ENCODE data around the gene ZNF74. TPM values are rescaled to one million over a fixed set of nuclear protein-coding genes. Genes with fewer than 3 reads are reported as not detected.

ZNF74 gene
- total RNA-seq, 1 donor from 2014 or later, result 10.7 TPM

- DNase-seq (ENCODE audit: low read depth in 2 of 2), result no peak
Measured at GRCh38 chr22:20431511-20432192, 37.7 kb downstream of the ZNF74 start.

- DNase-seq (ENCODE audit: low read depth in 2 of 2), result no peak
Measured at GRCh38 chr22:20432244-20432686, 38.3 kb downstream of the ZNF74 start.

DNA sequence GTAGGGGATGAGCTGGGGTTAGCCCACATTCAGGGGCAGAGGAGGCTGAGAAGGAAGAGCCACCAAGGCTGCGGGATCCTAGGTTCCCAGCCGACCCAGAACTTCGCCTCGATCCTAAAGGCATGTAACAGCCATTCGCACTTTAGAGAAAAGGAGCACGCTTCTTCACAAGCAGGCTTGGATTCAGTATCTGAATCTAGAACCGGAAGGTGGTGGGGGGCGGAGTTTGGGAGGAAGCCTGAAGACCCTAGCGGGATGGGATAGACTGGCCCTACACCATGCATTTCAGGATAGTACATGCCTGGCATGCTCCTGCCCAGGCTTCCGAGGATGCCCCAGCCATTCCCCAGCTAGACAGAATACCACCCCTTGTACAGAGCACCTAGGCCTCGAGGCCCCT lies 39.2 kb downstream of the ZNF74 start:
- no peak for DNase-seq (ENCODE audit: low read depth in 2 of 2)

- no peak for DNase-seq (ENCODE audit: low read depth in 2 of 2)
Measured at GRCh38 chr22:20433686-20434241, 39.8 kb downstream of the ZNF74 start.

DNA sequence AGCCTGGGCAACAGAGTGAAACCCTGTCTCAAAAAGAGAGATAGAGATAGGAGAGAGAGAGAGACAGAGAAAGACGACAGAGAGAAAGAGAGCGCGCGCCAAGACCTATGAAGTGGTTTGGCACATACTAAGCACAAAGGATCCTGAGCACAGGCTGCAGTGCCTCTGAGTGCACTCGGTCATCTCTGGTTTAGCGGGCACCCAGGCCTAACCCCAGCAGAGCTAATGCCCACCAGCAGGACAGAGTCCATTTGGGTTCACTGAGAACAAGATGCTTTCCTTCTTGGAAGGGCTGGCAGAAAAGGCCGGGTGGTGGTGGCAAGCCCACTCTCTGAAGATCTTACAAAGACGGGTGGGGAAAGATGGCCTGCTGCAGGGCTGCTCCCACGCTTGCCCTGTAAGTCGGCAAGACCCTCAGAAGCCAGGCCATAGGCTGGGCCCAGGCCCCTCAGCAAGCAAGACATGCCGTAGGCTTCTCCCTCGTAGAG lies 40.4 kb downstream of the ZNF74 start:
- no peak for DNase-seq (ENCODE audit: low read depth in 2 of 2)

- no peak for DNase-seq (ENCODE audit: low read depth in 2 of 2)
Measured at GRCh38 chr22:20434773-20435172, 40.8 kb downstream of the ZNF74 start.

GRCh38 chr22:20435436-20436306 lies 41.7 kb downstream of the ZNF74 start:
- DNase-seq (ENCODE audit: low read depth in 2 of 2), result no peak

DNA sequence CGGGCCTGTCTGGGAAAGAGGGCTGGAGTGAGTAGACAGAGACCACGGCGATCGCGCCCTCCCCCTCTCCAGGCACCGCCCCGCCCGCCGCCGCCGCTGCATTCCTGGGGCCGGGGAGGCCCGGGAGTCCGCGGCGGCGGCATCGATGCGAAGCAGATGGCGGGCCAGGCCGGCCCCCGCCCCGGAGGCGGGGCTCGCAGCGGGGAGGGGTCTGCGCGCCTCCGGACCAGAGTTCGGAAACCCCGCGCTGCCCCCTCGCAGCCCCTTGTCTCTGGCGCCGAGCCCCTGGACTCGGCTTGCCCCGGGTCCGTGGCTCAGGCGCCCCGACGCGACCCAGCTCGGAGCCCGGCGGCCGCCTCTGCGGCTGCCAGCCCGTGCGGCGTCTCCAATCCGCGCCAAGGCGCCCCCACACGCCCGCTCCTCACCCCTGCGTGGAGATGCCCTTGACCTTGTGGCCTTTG lies 42.4 kb downstream of the ZNF74 start:
- no peak for DNase-seq (ENCODE audit: low read depth in 2 of 2)

GRCh38 chr22:20436768-20437612 lies 43.0 kb downstream of the ZNF74 start:
- DNase-seq (ENCODE audit: low read depth in 2 of 2), result peak in 1 of 2 donors; percentile 34

DNA sequence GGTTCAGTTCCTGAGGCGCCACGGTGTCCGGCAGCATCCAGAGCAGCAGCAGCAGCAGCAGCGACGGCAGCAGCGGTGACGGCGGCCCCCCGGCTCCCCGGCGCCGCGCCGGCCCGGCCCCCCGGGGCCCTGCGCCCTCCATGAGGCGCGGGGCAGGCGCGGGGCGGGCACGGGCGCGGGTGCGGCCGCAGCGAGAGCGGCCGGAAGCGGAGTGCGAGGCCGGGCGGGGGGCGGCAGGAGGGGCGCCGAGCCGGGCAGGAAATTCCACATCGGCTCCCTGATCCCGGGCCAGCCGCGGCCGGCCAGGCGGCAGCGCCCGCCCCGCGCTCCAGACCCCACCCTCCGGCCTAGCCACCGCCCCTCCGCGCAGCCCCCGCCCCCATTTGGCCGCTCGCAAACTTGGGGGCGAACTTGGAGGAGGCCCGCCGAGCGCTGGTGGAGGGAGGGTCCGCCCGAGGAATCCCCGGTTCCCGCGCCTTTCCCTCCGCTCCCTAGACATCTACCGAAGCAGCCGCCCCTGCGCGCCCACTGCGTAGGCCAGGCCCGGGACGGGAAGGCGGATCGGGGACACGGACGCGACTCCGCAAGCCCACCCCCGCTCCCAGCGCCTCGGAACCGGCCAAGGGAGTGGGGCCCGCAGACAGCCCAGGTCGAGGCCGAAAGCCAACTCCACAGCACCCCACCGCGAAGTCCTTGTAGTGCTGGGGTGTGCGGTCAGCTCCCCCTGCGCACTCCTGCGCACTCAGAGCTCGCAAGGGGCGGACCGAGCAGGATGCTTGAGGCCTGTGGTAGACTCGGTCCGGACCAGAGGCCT lies 43.9 kb downstream of the ZNF74 start, which contains the start of gene SCARF2:
TSS of gene SCARF2 (minus strand) at position 213 of the 814 bp plus-strand sequence. CDS start at position 142, 71 bp downstream.
- peak; percentile 31 to 75 for DNase-seq (ENCODE audit: low read depth in 2 of 2)

- no peak for DNase-seq (ENCODE audit: low read depth in 2 of 2)
Measured at GRCh38 chr22:20438427-20438677, 44.4 kb downstream of the ZNF74 start.

GRCh38 chr22:20438678-20439492 lies 44.9 kb downstream of the ZNF74 start:
- DNase-seq (ENCODE audit: low read depth in 2 of 2), result peak in 1 of 2 donors; percentile 30

DNA sequence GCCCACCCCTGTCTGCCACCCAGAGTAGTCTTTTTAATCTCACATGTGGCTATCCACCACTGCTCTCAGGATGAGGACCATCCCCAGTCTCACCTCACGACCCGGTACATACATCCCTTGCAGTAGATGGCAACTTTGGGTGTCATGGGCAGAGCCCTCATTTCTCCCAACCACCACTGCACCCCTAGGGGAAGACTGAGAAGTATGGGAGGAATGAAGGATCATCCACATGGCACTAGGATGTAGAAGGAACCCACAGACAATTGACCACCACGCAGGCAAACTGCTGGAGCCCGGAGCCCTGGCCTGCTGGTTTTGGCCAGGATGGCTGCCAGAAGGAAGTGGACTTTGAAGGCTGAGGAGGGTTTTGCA lies 45.6 kb downstream of the ZNF74 start:
- no peak for DNase-seq (ENCODE audit: low read depth in 2 of 2)

- no peak for DNase-seq (ENCODE audit: low read depth in 2 of 2)
Measured at GRCh38 chr22:20439928-20440575, 46.1 kb downstream of the ZNF74 start.

DNA sequence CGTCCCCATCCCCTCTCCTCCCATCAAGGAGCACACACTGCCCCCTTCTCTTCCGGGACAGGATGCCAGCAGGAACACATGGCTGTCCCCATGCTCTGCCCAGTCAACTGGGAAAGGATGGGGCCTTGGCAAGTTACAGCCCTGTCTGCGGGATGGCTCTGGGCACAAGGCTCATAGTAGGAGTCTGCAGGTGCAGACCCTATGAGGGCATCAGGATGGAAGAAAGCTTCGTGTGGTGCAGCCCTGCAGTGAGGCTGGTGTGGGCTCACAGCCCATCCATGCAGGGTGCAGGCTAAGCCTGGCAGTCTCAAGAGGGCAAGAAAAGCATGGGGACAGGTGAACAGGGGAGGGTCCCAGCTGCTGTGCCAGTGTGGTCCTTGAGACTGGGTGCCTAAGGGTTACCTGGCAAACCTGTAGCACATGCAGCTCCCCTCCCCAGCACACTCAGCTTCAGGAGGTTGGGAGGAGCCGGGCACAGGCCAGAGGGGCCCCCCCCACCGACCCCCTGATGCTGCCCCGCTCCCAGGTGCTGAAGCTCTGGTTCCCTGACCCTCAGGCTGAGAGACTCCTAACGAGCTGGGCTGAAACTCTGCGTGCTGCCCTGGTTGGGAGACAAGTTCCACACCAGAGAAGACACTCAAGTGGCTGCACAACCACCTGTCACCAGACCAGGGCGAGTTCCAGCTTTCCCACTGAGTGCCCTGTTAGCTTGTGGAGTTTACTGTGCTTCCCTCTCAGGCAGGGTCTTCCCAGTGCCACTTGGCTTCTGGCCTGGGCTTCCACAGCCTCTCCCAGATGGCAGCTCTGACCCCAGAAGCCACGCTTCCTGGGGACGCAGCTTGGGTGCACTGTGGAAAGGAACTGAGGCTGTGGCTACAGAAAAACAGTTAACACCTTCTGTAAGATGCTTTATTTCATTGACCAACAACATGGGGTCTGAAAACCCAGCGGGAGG lies 47.0 kb downstream of the ZNF74 start:
- DNase-seq (ENCODE audit: low read depth in 2 of 2), result no peak

DNA sequence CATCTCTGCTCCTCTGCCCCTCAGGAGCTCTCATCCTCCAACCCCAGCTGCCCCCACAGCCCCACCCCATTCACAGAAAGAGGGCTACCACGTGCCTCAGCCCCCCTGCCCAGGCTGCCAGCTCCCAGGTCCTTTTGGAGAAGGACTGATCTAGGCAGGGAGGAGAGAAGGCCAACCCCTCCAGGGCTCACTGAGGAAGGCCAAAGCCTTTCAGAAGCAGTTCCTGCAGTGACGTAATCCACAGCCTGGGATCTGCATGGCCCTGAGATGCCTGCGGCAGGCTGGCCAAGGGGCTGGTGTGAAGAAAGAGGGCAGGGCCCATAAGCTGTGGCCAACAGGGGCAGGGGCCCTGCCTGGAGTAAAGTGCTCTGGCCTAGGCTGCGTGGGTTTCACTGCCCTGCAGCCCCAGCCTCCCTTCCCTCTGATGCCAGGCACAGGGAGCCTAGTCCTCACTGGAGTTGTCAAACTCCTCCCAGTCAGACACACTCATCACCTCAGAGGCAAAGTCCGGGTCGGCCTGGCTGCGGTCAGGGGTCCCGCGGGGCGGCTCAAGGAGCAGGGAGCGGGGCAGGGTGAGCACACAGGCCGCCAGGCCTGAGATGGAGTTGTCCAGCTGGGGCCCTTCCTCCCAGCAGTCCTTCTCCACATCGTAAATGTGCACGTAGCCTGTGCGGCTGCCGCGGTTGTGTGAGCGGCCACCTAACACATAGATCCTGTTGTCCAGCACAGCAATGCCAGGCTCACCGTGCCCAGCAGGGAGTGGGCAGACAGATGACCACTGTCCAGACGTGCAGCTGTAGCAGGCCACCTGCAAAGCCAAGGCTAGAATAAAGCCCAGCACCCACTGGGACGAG lies 47.9 kb downstream of the ZNF74 start:
- no peak for DNase-seq (ENCODE audit: low read depth in 2 of 2)
